Islet precursor cell (in vitro differentiated cells): ENCODE measurements around the gene LIG4.

Experiments used
- DNase-seq: peaks from one replicate; pipeline ENCODE4 v3.0.0-alpha.2; 2018

LIG4 gene

DNA sequence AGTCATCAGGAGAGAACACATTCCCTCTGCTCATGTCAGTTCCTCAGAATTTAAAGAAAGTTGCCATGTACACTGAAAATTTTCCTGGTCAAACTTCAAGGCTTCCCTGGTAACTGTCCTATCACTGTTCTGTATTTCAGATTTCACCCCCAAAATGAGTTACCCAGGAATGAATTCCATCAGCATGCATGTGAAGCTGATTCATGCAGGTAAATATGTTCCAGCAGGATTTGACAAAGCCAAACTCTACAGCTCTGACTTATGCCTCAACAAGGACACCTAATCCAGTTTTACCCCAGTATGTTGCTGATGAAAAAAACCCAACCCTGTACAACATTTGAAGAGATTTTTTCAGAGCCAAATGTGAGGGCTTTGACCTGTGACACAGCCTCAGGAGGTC lies 21.5 kb downstream of the LIG4 start:
- DNase-seq: no peak

DNA sequence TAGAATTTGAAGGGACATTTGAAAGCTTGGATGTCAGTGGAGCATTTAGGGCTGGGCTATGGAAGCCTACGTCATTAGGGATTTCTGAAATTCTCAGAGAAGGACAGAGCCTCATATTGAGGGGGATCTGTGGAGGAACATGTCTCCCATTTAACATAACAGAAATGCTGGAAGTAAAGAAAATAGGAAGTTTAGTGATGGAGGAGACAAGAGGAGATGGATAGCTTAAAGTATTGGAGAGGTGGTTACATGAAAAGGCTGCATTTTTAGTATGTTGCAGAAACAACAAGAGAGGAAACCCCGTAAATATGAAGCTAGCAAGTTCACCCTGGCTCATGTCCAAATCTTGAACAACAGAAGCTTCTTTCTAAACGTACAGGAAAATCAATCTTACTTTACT lies 24.4 kb downstream of the LIG4 start:
- no peak for DNase-seq

DNA sequence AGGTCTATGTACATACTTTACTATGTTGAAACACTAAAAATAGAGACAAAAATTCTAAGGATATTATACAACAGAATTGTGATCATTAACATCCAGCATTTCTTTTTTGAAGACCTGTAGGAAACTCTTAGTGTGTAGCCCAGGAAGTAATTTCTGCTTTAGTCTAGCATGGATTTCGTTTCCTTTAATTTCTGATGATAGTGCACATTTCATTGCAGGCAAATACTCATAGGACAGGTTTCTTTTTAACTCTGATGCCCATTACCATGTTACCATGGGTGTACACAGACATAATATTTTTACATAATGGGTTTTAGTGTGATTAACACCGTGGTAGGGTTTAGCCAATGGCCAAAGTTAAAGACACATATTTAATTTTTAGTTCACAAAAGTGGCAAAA lies 27.1 kb downstream of the LIG4 start:
- DNase-seq: no peak

DNA sequence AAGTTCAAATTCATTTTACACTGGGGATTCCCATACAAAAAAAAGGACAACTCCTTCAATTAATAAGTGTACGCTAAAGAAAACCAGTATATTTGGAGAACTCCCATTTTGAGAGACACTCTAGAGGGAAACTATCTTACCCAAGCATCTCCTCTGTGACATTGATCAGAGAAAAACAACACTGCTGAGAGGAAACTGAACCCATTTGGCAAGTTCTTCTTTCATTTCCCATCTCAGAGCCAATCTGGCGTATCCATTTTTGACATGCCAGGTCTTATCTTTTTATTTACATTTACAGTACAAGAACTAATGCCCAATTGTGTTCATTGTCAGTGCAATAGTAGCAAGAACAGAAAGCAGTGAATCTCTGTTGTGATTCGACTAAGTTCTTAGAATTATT lies 30.1 kb downstream of the LIG4 start:
- DNase-seq: no peak

DNA sequence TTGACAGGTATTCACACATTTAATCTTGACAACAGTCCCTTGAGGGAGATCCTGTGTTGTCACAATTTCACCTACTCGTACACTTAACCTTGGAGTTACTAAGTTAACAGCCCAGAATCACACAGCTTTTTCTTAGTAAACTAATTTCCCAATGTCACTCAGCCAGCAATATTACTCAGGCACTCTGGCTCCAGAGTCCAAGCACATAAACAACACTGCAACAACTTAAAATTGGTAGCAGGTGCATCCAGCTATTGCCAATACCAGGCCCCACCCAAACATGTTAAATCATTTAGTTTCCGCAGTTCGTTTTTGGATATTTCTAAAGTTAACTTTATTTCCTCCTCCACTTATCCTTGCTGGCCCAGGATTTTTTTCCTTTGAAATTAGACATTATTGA lies 32.7 kb downstream of the LIG4 start:
- DNase-seq: no peak

DNA sequence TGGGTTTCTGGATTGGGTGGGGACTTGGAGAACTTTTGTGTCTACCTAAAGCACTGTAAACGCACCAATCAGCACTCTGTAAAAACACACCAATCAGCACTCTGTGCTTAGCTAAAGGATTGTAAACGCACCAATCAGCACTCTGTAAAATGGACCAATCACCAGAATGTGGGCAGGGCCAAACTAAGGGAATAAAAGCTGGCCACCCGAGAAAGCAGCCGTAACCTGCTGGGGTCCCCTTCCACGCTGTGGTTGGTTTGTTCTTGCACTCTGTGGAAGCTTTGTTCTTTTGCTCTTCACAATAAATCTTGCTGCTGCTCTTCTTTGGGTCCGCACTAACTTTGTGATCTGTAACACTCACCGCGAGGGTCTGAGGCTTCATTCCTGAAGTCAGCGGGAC lies 37.3 kb downstream of the LIG4 start:
- no peak for DNase-seq

DNA sequence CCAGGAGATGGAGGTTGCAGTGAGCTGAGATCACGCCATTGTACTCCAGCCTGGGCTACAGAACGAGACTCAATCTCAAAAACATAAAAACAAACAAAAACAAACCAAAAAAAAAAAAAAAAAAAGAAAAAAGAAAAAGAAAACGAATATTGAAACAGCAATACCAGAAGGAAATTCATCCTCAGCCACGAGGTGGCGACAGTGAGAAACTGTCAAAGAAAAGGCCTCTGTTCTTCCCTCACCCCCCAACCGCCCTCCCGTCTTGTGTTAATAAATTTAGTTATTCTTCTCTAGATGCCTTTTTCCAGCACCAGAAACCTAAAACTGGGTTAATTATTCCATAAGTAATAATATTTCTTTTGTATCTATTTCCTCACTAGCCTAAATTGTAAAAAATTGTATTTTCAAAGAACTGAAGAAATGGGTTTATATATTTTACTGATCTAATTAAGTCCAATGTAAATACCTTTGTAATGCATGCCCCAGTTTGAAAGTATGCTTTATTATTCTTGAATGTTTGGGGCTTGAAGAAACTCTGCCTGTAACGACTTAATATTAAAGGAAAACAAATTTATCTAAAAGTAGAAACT lies 38.6 kb downstream of the LIG4 start:
- no peak for DNase-seq

DNA sequence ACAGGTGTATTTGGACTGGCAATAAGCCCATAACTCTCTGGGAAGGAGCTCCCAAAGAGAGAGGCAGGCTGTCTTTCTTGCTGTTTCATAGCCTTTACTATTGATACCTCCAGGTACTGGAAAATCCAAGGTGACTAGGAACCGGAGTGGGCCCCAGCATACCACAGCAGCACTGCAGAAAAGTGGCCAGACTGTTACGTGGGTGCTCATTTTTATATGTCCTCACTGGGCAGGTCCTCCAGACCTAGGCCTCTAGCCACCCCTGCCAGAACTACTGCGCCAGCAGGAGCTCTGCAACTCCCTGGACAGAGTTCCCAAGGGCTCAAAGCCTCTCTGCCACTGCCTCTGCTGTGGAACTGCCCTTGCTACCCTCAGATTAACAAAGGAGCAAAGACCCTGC lies 46.4 kb downstream of the LIG4 start:
- DNase-seq: no peak

DNA sequence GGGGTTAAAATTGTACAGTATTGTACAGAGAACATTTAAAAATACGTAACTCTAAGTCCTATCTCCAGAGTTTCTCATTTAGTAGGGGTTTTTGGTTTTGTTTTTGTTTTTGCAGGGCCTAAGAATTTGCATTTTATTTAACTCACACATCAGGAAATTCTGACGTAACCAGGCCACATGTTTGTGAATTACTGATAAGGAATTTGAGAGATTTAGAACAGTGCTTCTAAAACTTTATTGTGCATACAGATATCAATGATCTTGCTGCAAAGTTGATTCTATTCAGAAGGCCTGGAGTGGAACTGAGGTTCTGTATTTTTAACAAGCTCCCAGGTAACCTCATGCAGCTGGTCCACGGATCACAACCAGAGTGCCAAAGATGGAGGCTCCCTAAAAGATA lies 49.3 kb downstream of the LIG4 start:
- no peak for DNase-seq

DNA sequence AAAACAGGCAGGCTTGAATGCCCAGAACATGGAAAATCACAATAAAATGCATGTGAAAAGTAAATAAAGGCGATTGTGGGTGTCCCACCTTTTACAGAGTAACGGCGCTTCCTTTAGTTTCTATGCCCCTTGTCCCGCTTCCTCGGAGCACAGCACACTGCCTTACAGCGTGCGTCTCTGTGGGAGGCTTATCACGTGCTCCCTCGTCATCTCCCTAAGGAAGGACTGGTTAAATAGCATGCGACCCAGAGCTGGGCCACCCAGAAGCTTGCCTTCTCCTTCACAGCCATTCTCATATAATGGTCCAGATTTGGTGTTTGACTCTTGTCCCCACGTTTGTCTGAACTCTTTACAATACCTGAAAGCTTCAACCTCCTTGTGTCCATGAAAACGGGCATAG lies 56.6 kb downstream of the LIG4 start:
- no peak for DNase-seq
